GM23248 (cell line): Measurements from ENCODE around the gene KLC1. TPM values are rescaled to one million over a fixed set of nuclear protein-coding genes. Genes with fewer than 3 reads are reported as not detected.

Experiments used
- DNase-seq: peaks from one replicate; pipeline ENCODE4 v3.0.0-alpha.2; 2015
- H2AFZ ChIP-seq: fragments of 200-600 bp; sonication (generic); 2 replicates; pipeline ENCODE4 v1.6.1; 2016; ENCODE audit warnings: antibody characterized with exemption
- H3F3A ChIP-seq: fragments of 200-600 bp; sonication (generic); 2 replicates; pipeline ENCODE4 v1.6.1; 2016; ENCODE audit warnings: mild to moderate bottlenecking, antibody characterized with exemption, mixed run types; ENCODE audit not compliant: insufficient read depth
- H3K27ac ChIP-seq: fragments of 200-600 bp; sonication (generic); 2 replicates; pipeline ENCODE4 v1.5.1; 2016; ENCODE audit warnings: mild to moderate bottlenecking
- H3K27me3 ChIP-seq: fragments of 200-600 bp; sonication (generic); replicated peaks from 2 replicates; pipeline ENCODE4 v1.6.1; 2016; ENCODE audit warnings: mild to moderate bottlenecking; ENCODE audit not compliant: insufficient read depth
- H3K36me3 ChIP-seq: fragments of 200-600 bp; sonication (generic); 2 replicates; pipeline ENCODE4 v1.6.1; 2016; ENCODE audit warnings: low read depth, mild to moderate bottlenecking
- H3K4me1 ChIP-seq: fragments of 200-600 bp; sonication (generic); 2 replicates; pipeline ENCODE4 v1.6.1; 2016; ENCODE audit warnings: mild to moderate bottlenecking; ENCODE audit not compliant: insufficient read depth
- H3K4me2 ChIP-seq: fragments of 200-600 bp; sonication (generic); one replicate; pipeline ENCODE4 v1.6.1; 2016; ENCODE audit warnings: mild to moderate bottlenecking; ENCODE audit not compliant: unreplicated experiment
- H3K4me3 ChIP-seq: fragments of 200-600 bp; sonication (generic); 2 replicates; pipeline ENCODE4 v1.5.1; 2016; ENCODE audit warnings: mild to moderate bottlenecking
- H3K79me2 ChIP-seq: fragments of 200-600 bp; sonication (generic); 2 replicates; pipeline ENCODE4 v1.6.1; 2016; ENCODE audit warnings: mild to moderate bottlenecking; ENCODE audit not compliant: insufficient read depth
- H3K9ac ChIP-seq: fragments of 200-600 bp; sonication (generic); 2 replicates; pipeline ENCODE4 v1.6.1; 2016; ENCODE audit warnings: mild to moderate bottlenecking
- H3K9me2 ChIP-seq: fragments of 200-600 bp; sonication (generic); 2 replicates; pipeline ENCODE4 v1.6.1; 2016; ENCODE audit warnings: mixed run types, mild to moderate bottlenecking, moderate library complexity; ENCODE audit not compliant: insufficient read depth
- H3K9me3 ChIP-seq: fragments of 200-600 bp; sonication (generic); one replicate; pipeline ENCODE4 v1.6.1; 2017; ENCODE audit warnings: low read depth
- H4K20me1 ChIP-seq: fragments of 200-600 bp; sonication (generic); 2 replicates; pipeline ENCODE4 v1.6.0; 2016; ENCODE audit not compliant: insufficient read depth
- EZH2 ChIP-seq: fragments of 200-600 bp; sonication (generic); IDR thresholded peaks from 2 replicates; pipeline ENCODE4 v1.6.1; 2018; ENCODE audit warnings: antibody characterized with exemption, mild to moderate bottlenecking; ENCODE audit not compliant: insufficient read depth, poor library complexity, severe bottlenecking
- EZH2phosphoT487 ChIP-seq: fragments of 200-600 bp; sonication (generic); IDR thresholded peaks from 2 replicates; pipeline ENCODE4 v1.6.1; 2018; ENCODE audit warnings: antibody characterized with exemption, moderate library complexity, mild to moderate bottlenecking, low read depth; ENCODE audit not compliant: insufficient read depth
- WGBS, 2 experiments: methylation state at CpG; one replicate each; pipeline ENCODE4 v1.1.6; 2015 to 2017; ENCODE audit warnings: low lambda C conversion rate in 2 of 2, low coverage in 1 of 2; ENCODE audit errors: missing lambda C conversion rate in 2 of 2; 5-methylcytosine and 5-hydroxymethylcytosine counted together
- in situ Hi-C: fragments of 300-500 bp; cut with MboI; formaldehyde crosslinking; loops from 2 replicates; pipeline ENCODE4 v1.15.0; 2020
- polyA plus RNA-seq: library from polyadenylated mRNA; unstranded; fragments of >200 nt; fragmentation: Nextera tagmentation; extraction: Ambion mirVana; gene quantifications from 2 replicates; pipeline ENCODE4 v1.2.1, GENCODE V29; 2016
- total RNA-seq: library from RNA; depleted of rRNA; stranded (reverse); fragments of >200 nt; shearing (Covaris generic); gene quantifications from 2 replicates; pipeline ENCODE4 v1.2.3, GENCODE V29; 2014

Gene KLC1
- total and polyA plus RNA-seq, 2 experiments from 2014 or later, result 184 to 410 TPM

GRCh38 chr14:103686831-103687485 lies 57.9 kb downstream of the KLC1 start:
- H3K79me2 ChIP-seq, result peaks cover 99% of the 10 kb centered on the region
- H2AFZ ChIP-seq, result no peak overlapping the region
- no peak for DNase-seq
- H4K20me1 ChIP-seq, result no peaks in the 10 kb centered on the region
- H3K27me3 ChIP-seq, result no peaks in the 10 kb centered on the region
- in situ Hi-C loops, result loop anchor here (10.0 kb wide), 1 partner anchor 112 kb away; no protein-coding TSS in a partner anchor
- 90 to 94% methylated on average over 19 of the region's 19 CpGs for WGBS, 2 experiments
- peak overlapping the region; percentile 64 for H3K27ac ChIP-seq
- H3K4me2 ChIP-seq, result no peak overlapping the region
- peaks cover 58% of the 10 kb centered on the region for H3F3A ChIP-seq
- TF ChIP-seq EZH2 (no peak), EZH2phosphoT487 (no peak)
- no peak overlapping the region for H3K4me3 ChIP-seq
- no peaks in the 10 kb centered on the region for H3K9me2 ChIP-seq
- H3K9me3 ChIP-seq, result no peaks in the 10 kb centered on the region
- H3K4me1 ChIP-seq, result peaks cover 18% of the 10 kb centered on the region
- H3K9ac ChIP-seq, result no peak overlapping the region
- H3K36me3 ChIP-seq, result peaks cover 65% of the 10 kb centered on the region

- Histone ChIP-seq H3K9me3 (no peaks in the 10 kb centered on the region), H3K79me2 (peaks cover 100% of the 10 kb centered on the region), H3K9me2 (no peaks in the 10 kb centered on the region), H3F3A (peaks cover 59% of the 10 kb centered on the region), H2AFZ (no peak overlapping the region), H3K4me2 (no peak overlapping the region), H3K27ac (peak overlapping the region; percentile 64), H3K4me3 (no peak overlapping the region), H3K36me3 (peaks cover 67% of the 10 kb centered on the region), H4K20me1 (no peaks in the 10 kb centered on the region), H3K27me3 (no peaks in the 10 kb centered on the region), H3K9ac (no peak overlapping the region), H3K4me1 (peaks cover 18% of the 10 kb centered on the region)
- 97% methylated on average over 4 of the region's 4 CpGs for WGBS, 2 experiments
- TF ChIP-seq EZH2, result no peak
- no peak for TF ChIP-seq EZH2phosphoT487
- no peak for DNase-seq
- in situ Hi-C loops, result loop anchor here (10.0 kb wide), 1 partner anchor 113 kb away; no protein-coding TSS in a partner anchor
These were observed 58.7 kb downstream of the KLC1 start for GRCh38 chr14:103687712-103688111.

DNA sequence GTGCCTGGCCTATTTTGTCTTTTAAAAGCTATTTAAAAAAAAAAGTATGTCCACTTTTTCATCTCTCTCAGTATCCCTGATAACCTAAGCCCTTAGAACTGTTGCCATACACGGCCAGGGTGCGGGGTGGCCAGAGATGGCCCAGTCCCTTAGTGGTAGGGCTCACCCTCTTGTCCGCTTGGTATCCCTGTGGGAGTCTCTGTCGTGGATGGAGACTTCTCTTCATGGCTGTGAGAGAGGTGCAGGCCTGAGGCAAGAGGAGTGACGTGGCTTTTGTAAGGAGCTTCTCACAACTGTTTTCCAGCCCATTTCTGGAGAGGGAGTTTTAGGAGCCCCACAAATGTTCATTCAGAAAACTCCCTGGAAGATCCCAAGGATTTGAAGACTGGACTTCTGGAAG lies 59.4 kb downstream of the KLC1 start:
- Histone ChIP-seq H2AFZ (no peak overlapping the region), H3K4me3 (no peak overlapping the region), H3K4me1 (peaks cover 18% of the 10 kb centered on the region), H3K27ac (peak overlapping the region; percentile 64), H3K9ac (peak overlapping the region; percentile 51; the same call in 1 of the 2 replicates), H3K27me3 (no peaks in the 10 kb centered on the region), H3K9me2 (no peaks in the 10 kb centered on the region), H3K36me3 (peaks cover 67% of the 10 kb centered on the region), H3K79me2 (peaks cover 100% of the 10 kb centered on the region), H3F3A (peaks cover 59% of the 10 kb centered on the region), H3K9me3 (no peaks in the 10 kb centered on the region), H3K4me2 (no peak overlapping the region), H4K20me1 (no peaks in the 10 kb centered on the region)
- 71 to 77% methylated on average over 5 of the region's 5 CpGs for WGBS, 2 experiments
- in situ Hi-C loops, result loop anchor here (10.0 kb wide), 1 partner anchor 114 kb away; no protein-coding TSS in a partner anchor
- TF ChIP-seq EZH2phosphoT487, result no peak
- no peak for TF ChIP-seq EZH2
- peak; percentile 55 for DNase-seq

DNA sequence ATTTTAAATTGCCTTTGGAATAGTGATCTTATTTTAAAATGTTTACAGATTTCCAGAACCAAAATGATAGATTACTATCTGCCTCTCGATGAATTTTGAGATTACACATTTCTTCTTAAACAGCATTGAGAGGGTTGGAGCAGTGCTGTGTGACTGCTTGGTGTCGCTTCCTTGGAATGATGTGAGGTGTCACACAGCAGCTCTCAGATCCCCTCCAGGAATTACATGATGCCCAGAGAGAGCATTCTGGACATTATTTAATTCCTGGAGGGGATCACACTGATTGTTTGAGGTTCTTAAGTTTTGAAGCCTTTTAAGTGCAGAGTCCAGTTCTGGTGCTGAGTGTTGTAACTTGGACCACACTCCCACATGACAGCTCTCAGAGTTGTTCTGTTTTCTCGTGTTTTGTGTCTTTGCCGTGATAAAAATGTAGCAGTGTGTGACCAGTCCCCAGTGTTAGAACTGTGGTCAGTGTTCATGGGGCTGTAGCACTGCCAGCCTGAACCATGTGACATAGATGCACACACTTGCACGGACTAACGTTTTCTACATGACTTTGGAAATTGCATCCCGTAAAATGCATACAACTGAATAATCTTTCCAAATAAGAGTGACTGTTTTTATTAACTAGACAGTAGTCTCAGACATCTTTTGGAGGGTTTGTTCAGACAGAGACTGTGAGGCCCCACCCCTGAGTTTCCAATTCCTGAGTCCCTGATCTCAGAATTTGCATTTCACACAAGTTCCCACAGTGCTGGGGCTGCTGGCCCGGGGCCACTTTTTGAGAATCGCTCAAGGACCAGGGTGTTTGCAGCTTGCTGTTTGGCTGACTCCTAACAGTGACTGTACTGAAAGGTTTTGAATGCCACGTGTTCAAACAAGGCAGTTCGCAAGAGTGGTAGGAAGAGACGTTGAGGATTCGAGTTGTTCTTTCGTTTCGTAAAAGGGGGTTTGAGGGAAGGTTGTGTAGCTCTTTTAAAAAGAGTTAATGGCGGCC lies 60.2 kb downstream of the KLC1 start:
- H3K4me1 ChIP-seq, result peaks cover 18% of the 10 kb centered on the region
- H3K4me3 ChIP-seq, result no peak overlapping the region
- no peaks in the 10 kb centered on the region for H3K9me3 ChIP-seq
- peaks cover 67% of the 10 kb centered on the region for H3K36me3 ChIP-seq
- no peaks in the 10 kb centered on the region for H3K27me3 ChIP-seq
- DNase-seq, result peak; percentile 79
- H3F3A ChIP-seq, result peaks cover 59% of the 10 kb centered on the region
- TF ChIP-seq EZH2 (no peak), EZH2phosphoT487 (no peak)
- H3K27ac ChIP-seq, result peak overlapping the region; percentile 64
- no peak overlapping the region for H2AFZ ChIP-seq
- H4K20me1 ChIP-seq, result no peaks in the 10 kb centered on the region
- peak overlapping the region; percentile 51 for H3K9ac ChIP-seq
- H3K4me2 ChIP-seq, result peak overlapping the region; percentile 2
- H3K9me2 ChIP-seq, result no peaks in the 10 kb centered on the region
- 65 to 69% methylated on average over 16 of the region's 16 CpGs for WGBS, 2 experiments
- peaks cover 100% of the 10 kb centered on the region for H3K79me2 ChIP-seq
- in situ Hi-C loops, result loop anchor here (10.0 kb wide), 1 partner anchor 114 kb away; no protein-coding TSS in a partner anchor
